GM12878 (cell line): Measurements from ENCODE around the gene ADGRE2. TPM values are rescaled to one million over a fixed set of nuclear protein-coding genes. Genes with fewer than 3 reads are reported as not detected.

Experiments used
- ATAC-seq: fragments of 200-7000 bp; cut with Tn5 transposase; 3 replicates; pipeline ENCODE4 v1.9.1; 2020; ENCODE audit warnings: mild to moderate bottlenecking, moderate library complexity
- BruUV-seq: library from RNA; stranded (reverse); fragments of 400-500 nt; replicated peaks from 2 replicates; lab custom pipeline; 2021; lab: Mats Ljungman, UMichigan
- CTCF ChIA-PET: fragments of 300-600 bp; sonication (Branson Sonifier 250); formaldehyde crosslinking; extraction: SDS; loops from one replicate; lab custom pipeline; 2021; ENCODE audit warnings: inconsistent platforms; lab: Yijun Ruan, JAX
- POLR2A ChIA-PET: fragments of 350-600 bp; formaldehyde crosslinking; extraction: SDS; loops from one replicate; lab custom pipeline; 2021; ENCODE audit warnings: inconsistent platforms; lab: Charles Lee
- RAD21 ChIA-PET: fragments of 300-600 bp; sonication (Branson Sonifier 250); formaldehyde crosslinking; loops from one replicate; lab custom pipeline; 2023; ENCODE audit warnings: antibody characterized with exemption; ENCODE audit not compliant: unreplicated experiment; lab: Charles Lee
- SMC1A ChIA-PET: fragments of 300-600 bp; sonication (Branson Sonifier 250); formaldehyde crosslinking; loops from one replicate; lab custom pipeline; 2023; ENCODE audit not compliant: unreplicated experiment, uncharacterized antibody; lab: Charles Lee
- DNase-seq: peaks from one replicate; pipeline ENCODE4 v3.0.0-alpha.2; 2011; ENCODE audit warnings: low read depth, low spot score
- FAIRE-seq: peaks from 3 replicates; lab custom pipeline; 2011; peaks lifted over from hg19 to GRCh38; lab: Jason Lieb, UNC
- H2AFZ ChIP-seq: 2 replicates; pipeline ENCODE4 v1.6.0; 2011; ENCODE audit warnings: low read depth, low read length, control low read depth; ENCODE audit not compliant: control insufficient read depth
- H3K27ac ChIP-seq: 2 replicates; pipeline ENCODE4 v1.5.1; 2011; ENCODE audit warnings: control low read depth; ENCODE audit not compliant: control insufficient read depth, insufficient read depth
- H3K27me3 ChIP-seq, 2 experiments: replicated peaks in 1 of 2; 2 replicates each; pipeline versions ENCODE4 v1.6.0 to v1.6.1; 2011; ENCODE audit warnings: low read length in 1 of 2; ENCODE audit not compliant: control insufficient read depth in 2 of 2, insufficient read depth in 2 of 2
- H3K36me3 ChIP-seq, 2 experiments: 2 replicates each; pipeline ENCODE4 v1.5.1; 2011; ENCODE audit warnings: low read length in 1 of 2; ENCODE audit not compliant: control insufficient read depth in 2 of 2, insufficient read depth in 2 of 2
- H3K4me1 ChIP-seq: 2 replicates; pipeline ENCODE4 v1.6.1; 2011; ENCODE audit warnings: mild to moderate bottlenecking, low read length, moderate library complexity, mixed read lengths; ENCODE audit not compliant: control insufficient read depth, insufficient read depth
- H3K4me2 ChIP-seq: 2 replicates; pipeline ENCODE4 v1.6.0; 2011; ENCODE audit warnings: control low read depth; ENCODE audit not compliant: control insufficient read depth, insufficient read depth
- H3K4me3 ChIP-seq: fragments of 200-600 bp; sonication (generic); 2 replicates; pipeline ENCODE4 v1.5.1; 2016
- H3K79me2 ChIP-seq: 2 replicates; pipeline ENCODE4 v1.6.0; 2011; ENCODE audit warnings: low read length; ENCODE audit not compliant: control insufficient read depth, insufficient read depth
- H3K9ac ChIP-seq: 2 replicates; pipeline ENCODE4 v1.8.0; 2011; ENCODE audit warnings: low read length, control low read depth, mixed read lengths; ENCODE audit not compliant: control insufficient read depth, insufficient read depth
- H3K9me3 ChIP-seq: replicated peaks from 3 replicates; pipeline ENCODE4 v1.5.1; 2011; ENCODE audit warnings: mild to moderate bottlenecking, low read length; ENCODE audit not compliant: control insufficient read depth, insufficient read depth
- H4K20me1 ChIP-seq: 2 replicates; pipeline ENCODE4 v1.6.0; 2011; ENCODE audit not compliant: control insufficient read depth, insufficient read depth
- ASH2L ChIP-seq: fragments of 300-600, 200-600 bp; sonication (generic); IDR thresholded peaks from 2 replicates; pipeline ENCODE4 v1.6.1; 2017; ENCODE audit warnings: low read depth, mild to moderate bottlenecking, borderline replicate concordance
- CBFB ChIP-seq: IDR thresholded peaks from 2 replicates; pipeline ENCODE4 v1.6.1; 2016; ENCODE audit warnings: antibody characterized with exemption, low read depth
- CHD2 ChIP-seq: IDR thresholded peaks from 2 replicates; pipeline ENCODE4 v1.6.1; 2011; ENCODE audit warnings: low read depth, low read length, improper control_type of control experiment, borderline replicate concordance
- HDGF ChIP-seq: fragments of 450-650 bp; IDR thresholded peaks from 2 replicates; pipeline ENCODE4 v1.6.1; 2016; ENCODE audit warnings: antibody characterized with exemption
- IRF4 ChIP-seq: IDR thresholded peaks from 2 replicates; pipeline ENCODE4 v1.6.1; 2011; ENCODE audit warnings: low read depth, low read length
- JUND ChIP-seq: IDR thresholded peaks from 2 replicates; pipeline ENCODE4 v1.6.1; 2012; ENCODE audit warnings: low read depth, mild to moderate bottlenecking, low read length, improper control_type of control experiment, moderate library complexity
- LARP7 ChIP-seq: fragments of 450-650 bp; IDR thresholded peaks from 2 replicates; pipeline ENCODE4 v1.6.1; 2017; ENCODE audit warnings: mild to moderate bottlenecking
- NFIC ChIP-seq: IDR thresholded peaks from 2 replicates; pipeline ENCODE4 v1.6.1; 2012; ENCODE audit warnings: low read depth, mild to moderate bottlenecking, inconsistent platforms, low read length, moderate library complexity
- NR2C2 ChIP-seq: IDR thresholded peaks from 2 replicates; pipeline ENCODE4 v1.6.1; 2011; ENCODE audit warnings: borderline replicate concordance, low read depth; ENCODE audit not compliant: control insufficient read depth, insufficient read length
- POLR2AphosphoS5 ChIP-seq: IDR thresholded peaks from 2 replicates; pipeline ENCODE4 v1.6.1; 2011; ENCODE audit warnings: mild to moderate bottlenecking, low read length, inconsistent platforms
- RB1 ChIP-seq: fragments of 450-650 bp; formaldehyde crosslinking; IDR thresholded peaks from 2 replicates; pipeline ENCODE4 v1.6.1; 2017; ENCODE audit warnings: mild to moderate bottlenecking, borderline replicate concordance
- RFX5 ChIP-seq: IDR thresholded peaks from 2 replicates; pipeline ENCODE4 v1.6.1; 2011; ENCODE audit warnings: low read depth, low read length, improper control_type of control experiment
- SIN3A ChIP-seq: IDR thresholded peaks from 2 replicates; pipeline ENCODE4 v1.6.1; 2012; ENCODE audit warnings: low read depth, low read length, improper control_type of control experiment
- SMARCA5 ChIP-seq: fragments of 450-650 bp; IDR thresholded peaks from 2 replicates; pipeline ENCODE4 v1.6.1; 2017; ENCODE audit warnings: mild to moderate bottlenecking
- SP1 ChIP-seq: IDR thresholded peaks from one replicate; pipeline ENCODE4 v1.6.1; 2011; ENCODE audit warnings: low read depth, low read length
- YBX1 ChIP-seq: fragments of 450-650 bp; IDR thresholded peaks from 2 replicates; pipeline ENCODE4 v1.6.1; 2016; ENCODE audit warnings: antibody characterized with exemption
- ZNF622 ChIP-seq: fragments of 450-650 bp; IDR thresholded peaks from 2 replicates; pipeline ENCODE4 v1.6.1; 2017; ENCODE audit warnings: mild to moderate bottlenecking, inconsistent platforms
- WGBS: methylation state at CpG from one replicate; pipeline ENCODE4 v1.1.6; 2016; ENCODE audit warnings: low lambda C conversion rate; ENCODE audit not compliant: insufficient replicate concordance, insufficient coverage; ENCODE audit errors: missing lambda C conversion rate; 5-methylcytosine and 5-hydroxymethylcytosine counted together
- in situ Hi-C: fragments of 300-500 bp; cut with MboI; formaldehyde crosslinking; loops from 9 replicates; pipeline ENCODE4 v1.14.3; 2018; ENCODE audit warnings: mixed read lengths
- intact Hi-C: fragments of 100-400 bp; cut with micrococcal nuclease; formaldehyde crosslinking; loops from one replicate; pipeline ENCODE4 v1.14.2; 2022; ENCODE audit not compliant: unreplicated experiment
- polyA plus RNA-seq, 11 experiments: library from polyadenylated mRNA; depleted of rRNA in 4 of 11; unstranded in 6 of 11; stranded (reverse) in 5 of 11; fragments of >200 nt; fragmentation: Nextera tagmentation in 4 of 11; fragmentation: Illumina TruSeq in 1 of 11; extraction: Ambion mirVana in 4 of 11; extraction: Trizol in 1 of 11; gene quantifications; 1 replicate in 1 of 11; 2 replicates in 10 of 11; pipeline versions ENCODE4 v1.2.1 to v1.2.3, GENCODE V29; 2011 to 2016; ENCODE audit warnings: inconsistent platforms in 2 of 11, missing spikeins in 2 of 11, low read depth in 1 of 11
- total RNA-seq, 4 experiments: library from RNA; depleted of rRNA in 3 of 4; stranded (reverse); fragments of >200 nt in 3 of 4; fragmentation: Illumina TruSeq in 1 of 4; extraction: Trizol in 1 of 4; gene quantifications; 2 replicates each; pipeline versions ENCODE4 v1.2.1 to v1.2.3, GENCODE V29; 2013 to 2021
- TF ChIP-seq, protein P1 (sequence below): IDR thresholded peaks from 2 replicates; pipeline ENCODE4 v1.6.1; 2012; ENCODE audit warnings: mild to moderate bottlenecking, low read depth, low read length
- TF ChIP-seq, protein P2 (sequence below): fragments of 450-650 bp; IDR thresholded peaks from 2 replicates; pipeline ENCODE4 v1.6.1; 2017; ENCODE audit warnings: borderline replicate concordance
- TF ChIP-seq, protein P3 (sequence below): IDR thresholded peaks from 2 replicates; pipeline ENCODE4 v1.6.1; 2011; ENCODE audit warnings: mild to moderate bottlenecking, low read depth, low read length, moderate library complexity; ENCODE audit not compliant: insufficient replicate concordance

The ADGRE2 gene
- total and polyA plus RNA-seq, 10 of the 15 experiments (the other 5 are each of a cell fraction or from before 2014, with no cell fraction given): 0.15 to 12.7 (median 4.6) TPM

DNA sequence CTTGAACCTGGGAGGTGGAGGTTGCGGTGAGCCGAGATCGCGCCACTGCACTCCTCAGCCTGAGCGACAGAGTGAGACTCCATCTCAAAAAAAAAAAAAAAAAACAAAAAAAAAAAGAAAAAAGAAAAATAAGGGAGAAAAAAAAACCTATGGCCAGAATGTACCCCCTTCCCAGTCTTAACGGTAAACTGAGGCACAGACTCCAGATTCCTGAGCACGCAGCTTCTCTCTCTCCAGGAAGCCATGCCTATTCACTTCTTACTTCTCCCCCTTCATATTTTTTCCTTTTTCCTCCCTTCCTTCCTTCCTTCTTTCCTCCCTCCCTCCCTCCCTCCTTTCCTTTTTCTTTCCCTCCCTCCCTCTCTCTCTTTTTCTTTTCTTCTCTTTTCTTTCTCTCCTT lies 5.4 kb downstream of the ADGRE2 start (continued):
- TF ChIP-seq, protein P1, sequence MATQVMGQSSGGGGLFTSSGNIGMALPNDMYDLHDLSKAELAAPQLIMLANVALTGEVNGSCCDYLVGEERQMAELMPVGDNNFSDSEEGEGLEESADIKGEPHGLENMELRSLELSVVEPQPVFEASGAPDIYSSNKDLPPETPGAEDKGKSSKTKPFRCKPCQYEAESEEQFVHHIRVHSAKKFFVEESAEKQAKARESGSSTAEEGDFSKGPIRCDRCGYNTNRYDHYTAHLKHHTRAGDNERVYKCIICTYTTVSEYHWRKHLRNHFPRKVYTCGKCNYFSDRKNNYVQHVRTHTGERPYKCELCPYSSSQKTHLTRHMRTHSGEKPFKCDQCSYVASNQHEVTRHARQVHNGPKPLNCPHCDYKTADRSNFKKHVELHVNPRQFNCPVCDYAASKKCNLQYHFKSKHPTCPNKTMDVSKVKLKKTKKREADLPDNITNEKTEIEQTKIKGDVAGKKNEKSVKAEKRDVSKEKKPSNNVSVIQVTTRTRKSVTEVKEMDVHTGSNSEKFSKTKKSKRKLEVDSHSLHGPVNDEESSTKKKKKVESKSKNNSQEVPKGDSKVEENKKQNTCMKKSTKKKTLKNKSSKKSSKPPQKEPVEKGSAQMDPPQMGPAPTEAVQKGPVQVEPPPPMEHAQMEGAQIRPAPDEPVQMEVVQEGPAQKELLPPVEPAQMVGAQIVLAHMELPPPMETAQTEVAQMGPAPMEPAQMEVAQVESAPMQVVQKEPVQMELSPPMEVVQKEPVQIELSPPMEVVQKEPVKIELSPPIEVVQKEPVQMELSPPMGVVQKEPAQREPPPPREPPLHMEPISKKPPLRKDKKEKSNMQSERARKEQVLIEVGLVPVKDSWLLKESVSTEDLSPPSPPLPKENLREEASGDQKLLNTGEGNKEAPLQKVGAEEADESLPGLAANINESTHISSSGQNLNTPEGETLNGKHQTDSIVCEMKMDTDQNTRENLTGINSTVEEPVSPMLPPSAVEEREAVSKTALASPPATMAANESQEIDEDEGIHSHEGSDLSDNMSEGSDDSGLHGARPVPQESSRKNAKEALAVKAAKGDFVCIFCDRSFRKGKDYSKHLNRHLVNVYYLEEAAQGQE: no peak
- TF ChIP-seq, all 136 proteins: peak for 0

- in situ Hi-C loops: no loop called here
- no peaks in the 10 kb centered on the region for H3K27me3 ChIP-seq
- CTCF ChIA-PET: no interaction called here
- no peak overlapping the region for H2AFZ ChIP-seq
- no peak overlapping the region for H3K27ac ChIP-seq
- H3K36me3 ChIP-seq: no peaks in the 10 kb centered on the region; a peak in 1 of 4 replicates
- no peaks in the 10 kb centered on the region for H4K20me1 ChIP-seq
- no peak overlapping the region for H3K4me2 ChIP-seq
- 52% methylated on average over 8 of the region's 8 CpGs for WGBS
- no peak overlapping the region for H3K9ac ChIP-seq
- H3K79me2 ChIP-seq: no peaks in the 10 kb centered on the region
- intact Hi-C loops: no loop called here
- DNase-seq (no peak), FAIRE-seq (no peak), ATAC-seq (no peak)
- SMC1A ChIA-PET: interaction anchor here (0.6 kb wide), 1 partner anchor 966 kb away, joined by 3 read pairs; the partner anchor contains the start of gene OR10H3
- H3K9me3 ChIP-seq: no peaks in the 10 kb centered on the region
- H3K4me3 ChIP-seq: no peak overlapping the region
- RAD21 ChIA-PET: no interaction called here
- TF ChIP-seq SP1 (no peak), NR2C2 (no peak), RFX5 (no peak), ASH2L (no peak), RB1 (no peak), POLR2AphosphoS5 (no peak), LARP7 (no peak), HDGF (no peak), JUND (no peak), NFIC (no peak), ZNF622 (no peak), CHD2 (no peak), SIN3A (no peak), SMARCA5 (no peak), YBX1 (no peak), CBFB (no peak), IRF4 (no peak)
- TF ChIP-seq, protein P2, sequence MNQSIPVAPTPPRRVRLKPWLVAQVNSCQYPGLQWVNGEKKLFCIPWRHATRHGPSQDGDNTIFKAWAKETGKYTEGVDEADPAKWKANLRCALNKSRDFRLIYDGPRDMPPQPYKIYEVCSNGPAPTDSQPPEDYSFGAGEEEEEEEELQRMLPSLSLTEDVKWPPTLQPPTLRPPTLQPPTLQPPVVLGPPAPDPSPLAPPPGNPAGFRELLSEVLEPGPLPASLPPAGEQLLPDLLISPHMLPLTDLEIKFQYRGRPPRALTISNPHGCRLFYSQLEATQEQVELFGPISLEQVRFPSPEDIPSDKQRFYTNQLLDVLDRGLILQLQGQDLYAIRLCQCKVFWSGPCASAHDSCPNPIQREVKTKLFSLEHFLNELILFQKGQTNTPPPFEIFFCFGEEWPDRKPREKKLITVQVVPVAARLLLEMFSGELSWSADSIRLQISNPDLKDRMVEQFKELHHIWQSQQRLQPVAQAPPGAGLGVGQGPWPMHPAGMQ: no peak
- TF ChIP-seq, protein P3, sequence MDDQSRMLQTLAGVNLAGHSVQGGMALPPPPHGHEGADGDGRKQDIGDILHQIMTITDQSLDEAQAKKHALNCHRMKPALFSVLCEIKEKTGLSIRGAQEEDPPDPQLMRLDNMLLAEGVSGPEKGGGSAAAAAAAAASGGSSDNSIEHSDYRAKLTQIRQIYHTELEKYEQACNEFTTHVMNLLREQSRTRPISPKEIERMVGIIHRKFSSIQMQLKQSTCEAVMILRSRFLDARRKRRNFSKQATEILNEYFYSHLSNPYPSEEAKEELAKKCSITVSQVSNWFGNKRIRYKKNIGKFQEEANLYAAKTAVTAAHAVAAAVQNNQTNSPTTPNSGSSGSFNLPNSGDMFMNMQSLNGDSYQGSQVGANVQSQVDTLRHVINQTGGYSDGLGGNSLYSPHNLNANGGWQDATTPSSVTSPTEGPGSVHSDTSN: no peak
- H3K4me1 ChIP-seq: peaks cover 4% of the 10 kb centered on the region
- BruUV-seq: no TSS peak
- POLR2A ChIA-PET: interaction anchor here (1.8 kb wide), 1 partner anchor 12 kb away, joined by 4 read pairs; no protein-coding TSS in a partner anchor
Observed at GRCh38 chr19:14772467-14772866, 5.9 kb downstream of the ADGRE2 start.
